ENCODE data around the gene NRF1. TPM values are rescaled to one million over a fixed set of nuclear protein-coding genes. Genes with fewer than 3 reads are reported as not detected.
A peak's percentile ranks its signal among the peaks of the same experiment; 100 is the strongest.

The NRF1 gene
- total and polyA plus RNA-seq, 2 of the 8 experiments (the other 6 are each of a cell fraction or from before 2014, with no cell fraction given), result 18.2 to 21.4 TPM

- Histone ChIP-seq H2BK5ac (ENCODE audit: low read depth, low read length) (no peak overlapping the region), H3K27me3 (replicated peaks in 1 of 4; ENCODE audit: control insufficient read depth in 3 of 4, extremely low read depth in 1 of 4, insufficient read depth in 3 of 4, low read length in 3 of 4) (peaks cover 0 to 4% (median 0%) of the 10 kb centered on the region in 4 experiments; a peak in 2 of 7 replicates), H4K8ac (ENCODE audit: extremely low read depth, insufficient read depth, low read length) (no peak overlapping the region), H2AFZ (ENCODE audit: low read length) (no peak overlapping the region), H3K18ac (ENCODE audit: extremely low read depth, low read length) (no peak overlapping the region), H3K23me2 (ENCODE audit: low read depth, low read length) (no peaks in the 10 kb centered on the region), H4K91ac (replicated peaks; ENCODE audit: insufficient read length, low read length) (no peak overlapping the region), H2BK15ac (ENCODE audit: low read length) (no peak overlapping the region), H3K79me2 (ENCODE audit: control insufficient read depth in 1 of 2, insufficient read depth in 2 of 2, low read length in 2 of 2) (peaks cover 0 to 80% of the 10 kb centered on the region in 2 experiments; a peak in 2 of 4 replicates), H2BK12ac (ENCODE audit: low read depth, low read length) (no peak overlapping the region), H3K4ac (replicated peaks; ENCODE audit: insufficient read length, low read depth, low read length) (no peak overlapping the region), H3K9me3 (ENCODE audit: insufficient read depth in 2 of 2, low read depth in 1 of 2, low read length in 1 of 2) (no peaks in the 10 kb centered on the region), H3K27ac (ENCODE audit: low read depth, low read length) (no peak overlapping the region), H4K5ac (ENCODE audit: insufficient read length, low read depth, low read length) (no peak overlapping the region), H2BK120ac (replicated peaks; ENCODE audit: low read depth, low read length) (no peak overlapping the region), H3K9ac (replicated peaks in 1 of 4; ENCODE audit: extremely low read depth in 1 of 4, low read depth in 3 of 4, low read length in 3 of 4) (no peak overlapping the region), H3K4me1 (replicated peaks in 1 of 4; ENCODE audit: control insufficient read depth in 3 of 4, insufficient read depth in 4 of 4, low read length in 3 of 4) (no peaks in the 10 kb centered on the region), H4K20me1 (replicated peaks in 1 of 2; ENCODE audit: control insufficient read depth in 1 of 2, insufficient read depth in 2 of 2, low read length in 2 of 2) (peaks cover 14% of the 10 kb centered on the region in 2 experiments), H3K23ac (ENCODE audit: insufficient read length) (no peak overlapping the region), H3K14ac (ENCODE audit: insufficient read length) (no peak overlapping the region), H3K4me2 (ENCODE audit: insufficient read depth in 1 of 2, low read depth in 2 of 2, low read length in 2 of 2) (no peak overlapping the region), H2AK5ac (ENCODE audit: low read depth, low read length) (no peak overlapping the region), H3K36me3 (ENCODE audit: control insufficient read depth in 2 of 4, insufficient read depth in 4 of 4, low read length in 3 of 4) (no peaks in the 10 kb centered on the region), H3K79me1 (ENCODE audit: low read depth, low read length) (peaks cover 2% of the 10 kb centered on the region; the same call in 1 of the 2 replicates), H3K4me3 (ENCODE audit: extremely low read depth in 1 of 4, insufficient read depth in 2 of 4, low read depth in 3 of 4, low read length in 4 of 4) (no peak overlapping the region), H3K56ac (replicated peaks; ENCODE audit: insufficient read length, low read depth, low read length) (no peak overlapping the region), H2BK20ac (ENCODE audit: low read length) (no peak overlapping the region)
- TF ChIP-seq RAD21 (IDR thresholded peaks at IDR 0.05 in 1 of 2, conservative IDR thresholded peaks at IDR 0.05 in 1 of 2; ENCODE audit: low read depth in 2 of 2, low read length in 2 of 2), result peak; percentile 80 to 81
- peak; percentile 76 to 94 (median 81) for TF ChIP-seq CTCF (IDR thresholded peaks at IDR 0.05; ENCODE audit: control extremely low read depth in 1 of 3, insufficient read depth in 1 of 3, low read depth in 1 of 3, low read length in 3 of 3)
- TF ChIP-seq POU5F1 (IDR thresholded peaks at IDR 0.05; ENCODE audit: low read depth, low read length), result no peak
- WGBS, 2 experiments (ENCODE audit: extremely low coverage in 1 of 2, insufficient coverage in 1 of 2, insufficient read length in 1 of 2, insufficient replicate concordance in 2 of 2, low coverage in 1 of 2, low lambda C conversion rate in 2 of 2, missing lambda C conversion rate in 1 of 2), result 47% methylated on average over 6 of the region's 6 CpGs; no CpG with 5 or more reads in 1 of the 2 experiments
- POLR2A ChIA-PET (ENCODE audit: partially characterized antibody), result no interaction called here
- CTCF ChIA-PET (ENCODE audit: partially characterized antibody), result interaction anchor here (0.6 to 4.4 kb wide), 13 partner anchors 8 to 482 kb away, joined by 3 to 32 read pairs (median 3); no protein-coding TSS in a partner anchor
- FAIRE-seq (peak; percentile 78), DNase-seq (ENCODE audit: low read depth in 1 of 2, low spot score in 2 of 2) (peak in 1 of 2 experiments; percentile 73)
These were observed 23.9 kb downstream of the NRF1 start for GRCh38 chr7:129635300-129636029.
